K562 (cell line): ENCODE data around the gene SHC1.

Experiments
- CTCF ChIP-seq, 3 experiments: IDR thresholded peaks in 2 of 3; conservative IDR thresholded peaks in 1 of 3; 2 replicates each; pipeline ENCODE4 v1.5.1; 2011 to 2012; ENCODE audit warnings: low read length in 3 of 3, mild to moderate bottlenecking in 3 of 3, control low read depth in 2 of 3, improper control_type of control experiment in 1 of 3, inconsistent platforms in 1 of 3, low read depth in 1 of 3, mixed read lengths in 1 of 3, moderate library complexity in 1 of 3; ENCODE audit not compliant: insufficient read depth in 2 of 3
- DPF2 ChIP-seq: fragments of 450-650 bp; IDR thresholded peaks from 2 replicates; pipeline ENCODE4 v1.6.1; 2016
- MNT ChIP-seq, 2 experiments: fragments of 450-650 bp; conservative IDR thresholded peaks; 2 replicates each; pipeline ENCODE4 v1.6.1; 2017; ENCODE audit warnings: mild to moderate bottlenecking in 2 of 2, moderate library complexity in 2 of 2
- NR4A1 ChIP-seq, 2 experiments: fragments of 250-450 bp in 1 of 2; fragments of 450-650 bp in 1 of 2; sonication (Bioruptor Pico) in 1 of 2; IDR thresholded peaks; 2 replicates each; pipeline versions ENCODE4 v1.4.0 to v1.6.1; 2016 to 2020; ENCODE audit warnings: mild to moderate bottlenecking in 2 of 2, missing compliant biosample characterization in 1 of 2, missing genetic modification characterization in 1 of 2, moderate library complexity in 1 of 2

GRCh38 chr1:155017946-155018316, 47.4 kb upstream of the SHC1 start:
- TF ChIP-seq MNT (conservative IDR thresholded peaks at IDR 0.05) (no peak), CTCF (IDR thresholded peaks at IDR 0.05 in 2 of 3, conservative IDR thresholded peaks at IDR 0.05 in 1 of 3; ENCODE audit: insufficient read depth in 2 of 3, low read depth in 1 of 3, low read length in 3 of 3) (no peak), NR4A1 (CRISPR knock-in tag; IDR thresholded peaks at IDR 0.05) (no peak), NR4A1 (tag; IDR thresholded peaks at IDR 0.05) (no peak), DPF2 (no peak)
